Endodermal cell (in vitro differentiated cells): ENCODE data around the gene COLQ. TPM values are rescaled to one million over a fixed set of nuclear protein-coding genes. Genes with fewer than 3 reads are reported as not detected.

ENCODE experiments used
- DNase-seq: peaks from one replicate; pipeline ENCODE4 v3.0.0-alpha.2; 2017
- H3K27ac ChIP-seq: 2 replicates; pipeline ENCODE4 v1.5.1; 2013; ENCODE audit warnings: mild to moderate bottlenecking, low read depth, low read length, moderate library complexity
- H3K27me3 ChIP-seq: 2 replicates; pipeline ENCODE4 v1.6.1; 2013; ENCODE audit warnings: mild to moderate bottlenecking, low read length, moderate library complexity; ENCODE audit not compliant: insufficient read depth, control insufficient read depth, poor library complexity, severe bottlenecking
- H3K36me3 ChIP-seq: 2 replicates; pipeline ENCODE4 v1.7.0; 2013; ENCODE audit warnings: mild to moderate bottlenecking, low read length, moderate library complexity; ENCODE audit not compliant: control insufficient read depth, insufficient read depth
- H3K4me1 ChIP-seq: one replicate; pipeline ENCODE4 v1.7.0; 2013; ENCODE audit warnings: low read length; ENCODE audit not compliant: control insufficient read depth, insufficient read depth
- H3K4me3 ChIP-seq: 2 replicates; pipeline ENCODE4 v1.5.1; 2013; ENCODE audit warnings: mild to moderate bottlenecking, low read length, moderate library complexity
- H3K9ac ChIP-seq: 2 replicates; pipeline ENCODE4 v1.6.1; 2013; ENCODE audit warnings: mild to moderate bottlenecking, low read length, moderate library complexity; ENCODE audit not compliant: poor library complexity, severe bottlenecking; ENCODE audit errors: extremely low read depth
- H3K9me3 ChIP-seq: 2 replicates; pipeline ENCODE4 v1.6.1; 2013; ENCODE audit warnings: mild to moderate bottlenecking, low read length, moderate library complexity; ENCODE audit not compliant: control insufficient read depth
- H3K27ac Mint-ChIP-seq: 2 replicates; pipeline ENCODE4 v1.8.0; 2020; ENCODE audit warnings: mixed read lengths
- H3K27me3 Mint-ChIP-seq: 2 replicates; pipeline ENCODE4 v1.8.0; 2021; ENCODE audit warnings: mild to moderate bottlenecking, mixed read lengths; ENCODE audit not compliant: insufficient read depth
- H3K36me3 Mint-ChIP-seq: 2 replicates; pipeline ENCODE4 v1.8.0; 2020; ENCODE audit warnings: low read depth, mixed read lengths
- H3K4me1 Mint-ChIP-seq: 2 replicates; pipeline ENCODE4 v1.8.0; 2020; ENCODE audit warnings: mixed read lengths
- H3K4me3 Mint-ChIP-seq: 2 replicates; pipeline ENCODE4 v1.8.0; 2020; ENCODE audit warnings: mild to moderate bottlenecking, moderate library complexity, mixed read lengths
- H3K9me3 Mint-ChIP-seq: 2 replicates; pipeline ENCODE4 v1.8.0; 2020; ENCODE audit warnings: mild to moderate bottlenecking, mixed read lengths
- WGBS, 2 experiments: methylation state at CpG; one replicate each; pipeline versions ENCODE4 v1.1.5 to v1.1.7; 2013; ENCODE audit warnings: missing lambda C conversion rate in 2 of 2, mixed read lengths in 1 of 2; ENCODE audit not compliant: insufficient coverage in 1 of 2, insufficient read length in 1 of 2; 5-methylcytosine and 5-hydroxymethylcytosine counted together
- total RNA-seq, 2 donors: library from RNA; stranded (reverse); fragmentation: NEBNext Ultra II Directional in 1 of 2; extraction: Animal tissue kit (Norgen Biotek cat#: 25700) in 1 of 2; gene quantifications; 2 replicates in 1 of 2; 3 replicates in 1 of 2; pipeline ENCODE4 v1.2.1, GENCODE V29; 2021
- TF ChIP-seq, protein P1 (sequence below): fragments of 200-600 bp; sonication (generic); conservative IDR thresholded peaks from 2 replicates; pipeline ENCODE4 v1.5.0; 2021; ENCODE audit warnings: antibody characterized with exemption, mild to moderate bottlenecking

Gene COLQ
- total RNA-seq, 2 donors from 2014 or later: 3.1 to 7.3 TPM

DNA sequence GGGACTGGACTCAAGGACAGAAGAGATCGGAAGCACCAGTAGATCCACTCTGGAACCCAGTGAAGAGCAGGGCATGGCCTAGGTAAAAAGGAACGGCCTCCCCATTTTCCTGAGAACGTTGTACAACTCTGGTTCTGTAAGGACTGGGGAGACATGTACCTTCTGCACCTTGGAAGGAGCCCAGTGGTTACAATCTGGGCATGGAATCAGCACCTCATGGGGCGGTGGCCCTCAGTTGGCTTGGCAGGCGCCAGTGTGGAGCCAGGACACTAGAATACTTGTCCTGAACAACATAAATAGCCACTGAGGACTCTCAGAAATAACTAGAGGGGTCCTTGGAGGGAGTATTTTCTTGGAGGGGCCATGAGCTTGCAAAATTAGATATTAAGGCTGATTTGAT is 68.5 kb downstream of the COLQ start:
- Mint-ChIP-seq H3K36me3 (peaks cover 2% of the 10 kb centered on the region), H3K27me3 (no peaks in the 10 kb centered on the region), H3K27ac (no peak overlapping the region), H3K4me3 (no peak overlapping the region), H3K4me1 (no peaks in the 10 kb centered on the region), H3K9me3 (no peaks in the 10 kb centered on the region)
- no peak overlapping the region for H3K27ac ChIP-seq
- TF ChIP-seq, protein P1, sequence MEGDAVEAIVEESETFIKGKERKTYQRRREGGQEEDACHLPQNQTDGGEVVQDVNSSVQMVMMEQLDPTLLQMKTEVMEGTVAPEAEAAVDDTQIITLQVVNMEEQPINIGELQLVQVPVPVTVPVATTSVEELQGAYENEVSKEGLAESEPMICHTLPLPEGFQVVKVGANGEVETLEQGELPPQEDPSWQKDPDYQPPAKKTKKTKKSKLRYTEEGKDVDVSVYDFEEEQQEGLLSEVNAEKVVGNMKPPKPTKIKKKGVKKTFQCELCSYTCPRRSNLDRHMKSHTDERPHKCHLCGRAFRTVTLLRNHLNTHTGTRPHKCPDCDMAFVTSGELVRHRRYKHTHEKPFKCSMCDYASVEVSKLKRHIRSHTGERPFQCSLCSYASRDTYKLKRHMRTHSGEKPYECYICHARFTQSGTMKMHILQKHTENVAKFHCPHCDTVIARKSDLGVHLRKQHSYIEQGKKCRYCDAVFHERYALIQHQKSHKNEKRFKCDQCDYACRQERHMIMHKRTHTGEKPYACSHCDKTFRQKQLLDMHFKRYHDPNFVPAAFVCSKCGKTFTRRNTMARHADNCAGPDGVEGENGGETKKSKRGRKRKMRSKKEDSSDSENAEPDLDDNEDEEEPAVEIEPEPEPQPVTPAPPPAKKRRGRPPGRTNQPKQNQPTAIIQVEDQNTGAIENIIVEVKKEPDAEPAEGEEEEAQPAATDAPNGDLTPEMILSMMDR: no peak
- H3K36me3 ChIP-seq: no peaks in the 10 kb centered on the region
- H3K9me3 ChIP-seq: no peaks in the 10 kb centered on the region
- H3K4me1 ChIP-seq: no peaks in the 10 kb centered on the region
- no peak overlapping the region for H3K9ac ChIP-seq
- DNase-seq: no peak
- 87 to 89% methylated on average over 4 to 5 of the region's 5 CpGs for WGBS, 2 experiments
- H3K27me3 ChIP-seq: no peaks in the 10 kb centered on the region
- H3K4me3 ChIP-seq: no peak overlapping the region

DNA sequence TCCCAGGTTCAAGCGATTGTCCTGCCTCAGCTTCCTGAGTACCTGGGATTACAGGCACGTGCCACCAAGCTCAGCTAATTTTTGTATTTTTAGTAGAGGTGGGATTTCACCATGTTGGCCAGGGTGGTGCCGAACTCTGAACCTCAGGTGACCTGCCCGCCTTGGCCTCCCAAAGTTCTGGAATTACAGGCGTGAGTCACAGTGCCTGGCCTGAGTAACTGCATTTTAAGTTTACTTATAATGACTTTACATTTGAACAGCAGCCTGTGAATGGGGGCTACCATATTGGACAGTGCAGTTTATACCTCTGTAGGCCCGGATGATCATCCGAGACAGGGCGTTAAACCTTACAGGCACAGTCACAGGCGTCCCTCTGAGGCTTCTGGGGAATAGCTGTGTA is 69.3 kb downstream of the COLQ start:
- Mint-ChIP-seq H3K9me3 (no peaks in the 10 kb centered on the region), H3K27me3 (no peaks in the 10 kb centered on the region), H3K27ac (no peak overlapping the region), H3K4me3 (no peak overlapping the region), H3K4me1 (no peaks in the 10 kb centered on the region), H3K36me3 (peaks cover 2% of the 10 kb centered on the region)
- TF ChIP-seq, protein P1: no peak
- Histone ChIP-seq H3K9me3 (no peaks in the 10 kb centered on the region), H3K27me3 (no peaks in the 10 kb centered on the region), H3K4me3 (no peak overlapping the region), H3K36me3 (no peaks in the 10 kb centered on the region), H3K9ac (no peak overlapping the region), H3K4me1 (no peaks in the 10 kb centered on the region), H3K27ac (no peak overlapping the region)
- 71 to 81% methylated on average over 7 to 9 of the region's 9 CpGs for WGBS, 2 experiments
- DNase-seq: no peak

DNA sequence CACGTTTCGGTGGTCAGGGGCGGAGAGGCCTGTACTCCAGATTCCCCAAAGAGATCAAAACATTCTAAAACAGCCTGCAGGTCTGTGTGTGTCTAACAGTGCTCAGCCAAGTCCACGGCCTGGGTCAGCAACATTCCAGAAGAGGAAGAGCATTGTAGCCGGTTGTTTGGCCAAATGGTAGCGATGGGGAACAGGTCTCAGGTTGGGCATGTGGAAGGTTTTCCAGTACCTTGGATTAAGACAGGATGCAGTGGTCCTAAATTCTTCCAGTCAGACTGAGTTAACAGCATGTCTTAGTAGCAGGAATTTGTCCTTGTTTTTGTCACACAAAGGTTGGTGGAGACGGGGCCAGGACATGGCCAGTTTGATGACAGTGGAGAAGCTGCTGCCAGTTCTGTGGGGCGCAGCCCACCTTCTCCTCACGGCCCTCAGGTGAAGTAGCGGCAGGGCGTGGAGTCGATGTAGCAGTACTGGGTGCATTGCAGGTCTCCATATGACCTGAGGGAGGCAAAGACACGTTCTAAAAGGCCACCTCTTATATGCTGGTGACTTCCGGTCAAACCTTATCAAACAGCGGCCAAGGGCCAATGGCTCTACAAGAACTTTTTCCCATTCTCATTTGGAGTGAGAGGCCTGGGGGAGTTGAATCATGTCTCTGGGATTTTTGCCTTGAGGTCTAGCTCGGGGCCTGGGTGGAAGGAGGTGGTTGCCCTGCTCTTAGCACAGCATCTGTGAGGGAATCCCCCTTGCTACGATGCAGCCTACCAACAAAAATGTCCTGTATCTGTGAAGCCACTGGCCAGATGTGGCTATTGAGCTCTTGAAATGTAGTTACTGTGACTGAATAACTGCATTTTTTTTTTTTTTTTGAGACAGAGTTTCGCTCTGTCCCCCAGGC is 70.0 kb downstream of the COLQ start:
- peak; percentile 31 for DNase-seq
- no peaks in the 10 kb centered on the region for H3K9me3 Mint-ChIP-seq
- Histone ChIP-seq H3K4me3 (no peak overlapping the region), H3K9ac (no peak overlapping the region), H3K9me3 (no peaks in the 10 kb centered on the region), H3K4me1 (no peaks in the 10 kb centered on the region), H3K27me3 (no peaks in the 10 kb centered on the region), H3K36me3 (no peaks in the 10 kb centered on the region), H3K27ac (no peak overlapping the region)
- no peaks in the 10 kb centered on the region for H3K4me1 Mint-ChIP-seq
- no peaks in the 10 kb centered on the region for H3K27me3 Mint-ChIP-seq
- TF ChIP-seq, protein P1: no peak
- 92 to 98% methylated on average over 12 to 18 of the region's 18 CpGs for WGBS, 2 experiments
- H3K36me3 Mint-ChIP-seq: peaks cover 2% of the 10 kb centered on the region
- no peak overlapping the region for H3K4me3 Mint-ChIP-seq
- no peak overlapping the region for H3K27ac Mint-ChIP-seq
